ENCODE data around the gene PRR7.

The PRR7 gene

GRCh38 chr5:177469750-177470525, 23.3 kb downstream of the PRR7 start:
- DNase-seq: no peak
- H3K4me1 ChIP-seq: peaks cover 13% of the 10 kb centered on the region
- H3K27me3 ChIP-seq: no peaks in the 10 kb centered on the region
- H3K9me3 ChIP-seq: no peaks in the 10 kb centered on the region
- no peak overlapping the region for H3K4me3 ChIP-seq (ENCODE audit: low read depth, low read length)
- H3K36me3 ChIP-seq: peaks cover 73% of the 10 kb centered on the region
- no peak for TF ChIP-seq CTCF (IDR thresholded peaks at IDR 0.05; ENCODE audit: low read depth, low read length)

- no peaks in the 10 kb centered on the region for H3K27me3 ChIP-seq
- peaks cover 13% of the 10 kb centered on the region for H3K4me1 ChIP-seq
- H3K36me3 ChIP-seq: peaks cover 64% of the 10 kb centered on the region
- no peak for DNase-seq
- no peak overlapping the region for H3K4me3 ChIP-seq (ENCODE audit: low read depth, low read length)
- no peak for TF ChIP-seq CTCF (IDR thresholded peaks at IDR 0.05; ENCODE audit: low read depth, low read length)
- H3K9me3 ChIP-seq: no peaks in the 10 kb centered on the region
Measured at GRCh38 chr5:177470759-177471536, 24.3 kb downstream of the PRR7 start.

DNA sequence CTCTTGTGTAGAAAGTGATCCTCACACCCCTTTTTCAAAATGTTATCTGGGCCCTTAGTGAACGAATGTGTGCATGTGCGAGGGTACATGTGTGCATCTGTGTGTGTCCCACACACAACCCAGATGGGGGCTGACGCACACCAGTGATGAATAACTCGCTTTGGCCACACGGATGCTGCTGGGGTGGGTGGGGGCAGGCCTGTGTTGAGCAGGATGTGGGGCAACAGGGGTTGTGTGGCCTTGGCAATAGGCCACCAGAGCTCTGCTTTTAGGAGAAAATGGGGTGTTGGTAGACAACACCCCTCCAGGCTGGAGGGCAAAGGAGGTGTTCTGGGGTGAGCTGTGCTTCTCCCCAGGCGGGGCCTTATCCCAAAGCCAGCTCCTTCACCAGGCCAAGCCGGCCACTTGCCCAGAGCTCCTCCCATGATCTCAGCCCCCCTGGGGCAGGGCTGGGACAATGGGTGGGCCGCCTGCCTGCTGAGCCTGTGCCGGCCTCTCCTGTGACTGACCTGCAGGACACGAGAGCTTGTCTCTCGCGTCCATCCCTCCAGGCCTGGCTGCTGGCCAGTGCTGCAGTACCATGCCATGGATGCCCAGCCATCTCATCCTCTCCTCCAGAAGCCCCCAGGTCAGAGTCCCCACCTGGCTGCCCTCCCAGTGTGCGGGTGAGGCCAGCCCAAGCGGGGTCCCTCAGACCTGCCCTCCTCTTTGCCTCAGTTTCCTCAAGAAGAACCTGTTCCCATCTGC, 25.2 kb downstream of the PRR7 start:
- peaks cover 56% of the 10 kb centered on the region for H3K36me3 ChIP-seq
- no peak for TF ChIP-seq CTCF (IDR thresholded peaks at IDR 0.05; ENCODE audit: low read depth, low read length)

GRCh38 chr5:177472460-177473442, 26.1 kb downstream of the PRR7 start:
- H3K27me3 ChIP-seq: no peaks in the 10 kb centered on the region
- H3K4me1 ChIP-seq: peaks cover 16% of the 10 kb centered on the region
- H3K36me3 ChIP-seq: peaks cover 47% of the 10 kb centered on the region
- no peaks in the 10 kb centered on the region for H3K9me3 ChIP-seq
- no peak for TF ChIP-seq CTCF (IDR thresholded peaks at IDR 0.05; ENCODE audit: low read depth, low read length)
- peak; percentile 65 for DNase-seq
- peak overlapping the region; percentile 85 for H3K4me3 ChIP-seq (ENCODE audit: low read depth, low read length)

More for the DNA sequence above, 25.2 kb downstream of the PRR7 start:
- DNase-seq: no peak
- no peaks in the 10 kb centered on the region for H3K27me3 ChIP-seq
- peak overlapping the region; percentile 85 for H3K4me3 ChIP-seq (ENCODE audit: low read depth, low read length)
- H3K9me3 ChIP-seq: no peaks in the 10 kb centered on the region
- peaks cover 13% of the 10 kb centered on the region for H3K4me1 ChIP-seq

GRCh38 chr5:177473443-177474001, 26.9 kb downstream of the PRR7 start, which contains the start of gene DBN1:
DBN1 (minus strand) TSS chr5:177473634; CDS start chr5:177473521, 113 bp downstream.
- no peak for TF ChIP-seq CTCF (IDR thresholded peaks at IDR 0.05; ENCODE audit: low read depth, low read length)
- H3K36me3 ChIP-seq: peaks cover 41% of the 10 kb centered on the region
- DNase-seq: peak; percentile 70

More at GRCh38 chr5:177473443-177474001, 26.9 kb downstream of the PRR7 start, which contains the start of gene DBN1:
- Histone ChIP-seq H3K27me3 (no peaks in the 10 kb centered on the region), H3K9me3 (no peaks in the 10 kb centered on the region), H3K4me3 (ENCODE audit: low read depth, low read length) (peak within 1 kb of the TSS; percentile 85), H3K4me1 (peaks cover 18% of the 10 kb centered on the region)
